ENCODE measurements around the gene CD4. TPM values are rescaled to one million over a fixed set of nuclear protein-coding genes. Genes with fewer than 3 reads are reported as not detected.

CD4 gene
- total and polyA plus RNA-seq, 10 of the 15 experiments (the other 5 are each of a cell fraction or from before 2014, with no cell fraction given): 0.24 to 1.6 (median 0.69) TPM

GRCh38 chr12:6820166-6820565, 30.8 kb downstream of the CD4 start:
- in situ Hi-C loops (cut with MboI) (no loop called here), intact Hi-C loops (cut with micrococcal nuclease; ENCODE audit: unreplicated experiment) (no loop called here)
- Histone ChIP-seq H3K27ac (ENCODE audit: control insufficient read depth, insufficient read depth) (no peak overlapping the region), H3K9me3 (replicated peaks; ENCODE audit: control insufficient read depth, insufficient read depth, low read length) (no peaks in the 10 kb centered on the region), H4K20me1 (ENCODE audit: control insufficient read depth, insufficient read depth) (no peaks in the 10 kb centered on the region), H3K79me2 (ENCODE audit: control insufficient read depth, insufficient read depth, low read length) (no peaks in the 10 kb centered on the region), H2AFZ (ENCODE audit: control insufficient read depth, low read depth, low read length) (no peak overlapping the region), H3K9ac (ENCODE audit: control insufficient read depth, insufficient read depth, low read length) (no peak overlapping the region), H3K4me2 (ENCODE audit: control insufficient read depth, insufficient read depth) (no peak overlapping the region), H3K36me3 (ENCODE audit: control insufficient read depth in 2 of 2, insufficient read depth in 2 of 2, low read length in 1 of 2) (no peaks in the 10 kb centered on the region), H3K4me3 (no peak overlapping the region), H3K27me3 (replicated peaks in 1 of 2; ENCODE audit: control insufficient read depth in 2 of 2, insufficient read depth in 2 of 2, low read length in 1 of 2) (peaks cover 5 to 22% of the 10 kb centered on the region in 2 experiments), H3K4me1 (ENCODE audit: control insufficient read depth, insufficient read depth, low read length) (no peaks in the 10 kb centered on the region; the same call in 1 of the 2 replicates)
- RAD21 ChIA-PET (ENCODE audit: unreplicated experiment): interaction anchor here (1.4 kb wide), 1 partner anchor 10 kb away, joined by 5 read pairs; no protein-coding TSS in a partner anchor
- CTCF ChIA-PET: interaction anchor here (0.9 to 1.3 kb wide), 3 partner anchors 10 to 97 kb away, joined by 3 to 4 read pairs (median 3); partner anchors contain the start of gene COPS7A
- BruUV-seq (replicated peaks): no TSS peak
- no peak for TF ChIP-seq DPF2 (IDR thresholded peaks at IDR 0.05)
- no peak for TF ChIP-seq IKZF1 (conservative IDR thresholded peaks at IDR 0.05)
- no peak for TF ChIP-seq ESRRA (IDR thresholded peaks at IDR 0.05; ENCODE audit: low read length)
- no peak for TF ChIP-seq TCF12 (IDR thresholded peaks at IDR 0.05; ENCODE audit: low read depth, low read length)
- no peak for TF ChIP-seq YBX1 (IDR thresholded peaks at IDR 0.05)
- TF ChIP-seq SPI1 (IDR thresholded peaks at IDR 0.05; ENCODE audit: borderline replicate concordance, insufficient read depth, low read depth, low read length): no peak
- WGBS (ENCODE audit: insufficient coverage, insufficient replicate concordance, low lambda C conversion rate, missing lambda C conversion rate): 22% methylated on average over 5 of the region's 5 CpGs
- SMC1A ChIA-PET (ENCODE audit: uncharacterized antibody, unreplicated experiment): interaction anchor here (1.5 to 2.0 kb wide), 2 partner anchors 8 to 40 kb away, joined by 6 read pairs; no protein-coding TSS in a partner anchor
- FAIRE-seq (no peak), DNase-seq (ENCODE audit: low read depth, low spot score) (no peak), ATAC-seq (no peak)
- POLR2A ChIA-PET: interaction anchor here (0.9 kb wide), 1 partner anchor 12 kb away, joined by 3 read pairs; no protein-coding TSS in a partner anchor

Data from GM12878 (cell line).